PC-9 (cell line): ENCODE measurements around the gene HHAT. TPM values are rescaled to one million over a fixed set of nuclear protein-coding genes. Genes with fewer than 3 reads are reported as not detected.

ENCODE experiments used
- BruUV-seq: library from RNA; stranded (reverse); fragments of 400-500 nt; replicated peaks from 2 replicates; lab custom pipeline; 2021; lab: Mats Ljungman, UMichigan
- CTCF ChIA-PET: fragments of 300-600 bp; sonication (Branson Sonifier 250); formaldehyde crosslinking; loops from one replicate; lab custom pipeline; 2022; ENCODE audit warnings: antibody characterized with exemption; lab: Charles Lee
- POLR2A ChIA-PET: fragments of 300-600 bp; sonication (Branson Sonifier 250); formaldehyde crosslinking; loops from one replicate; lab custom pipeline; 2022; ENCODE audit warnings: antibody characterized with exemption; ENCODE audit not compliant: unreplicated experiment; lab: Charles Lee
- DNase-seq, 2 experiments: peaks; one replicate each; pipeline versions ENCODE4 v3.0.0 to v3.0.0-alpha.2; 2015 to 2022; ENCODE audit warnings: mixed read lengths in 1 of 2
- H2AFZ ChIP-seq: fragments of 200-600 bp; sonication (generic); 2 replicates; pipeline ENCODE4 v1.8.1; 2017; ENCODE audit warnings: antibody characterized with exemption
- H3F3A ChIP-seq: fragments of 200-600 bp; sonication (generic); 2 replicates; pipeline ENCODE4 v1.8.1; 2017; ENCODE audit warnings: antibody characterized with exemption, mild to moderate bottlenecking, low read depth; ENCODE audit not compliant: insufficient read depth
- H3K27ac ChIP-seq: fragments of 200-600 bp; sonication (generic); 2 replicates; pipeline ENCODE4 v1.6.1; 2016; ENCODE audit warnings: mixed run types
- H3K27me3 ChIP-seq: fragments of 200-600 bp; sonication (generic); 2 replicates; pipeline ENCODE4 v1.6.1; 2016; ENCODE audit warnings: low read depth, mixed run types; ENCODE audit not compliant: insufficient read depth
- H3K36me3 ChIP-seq: fragments of 200-600 bp; sonication (generic); 2 replicates; pipeline ENCODE4 v1.6.1; 2016; ENCODE audit warnings: low read depth, mixed run types
- H3K4me1 ChIP-seq: fragments of 200-600 bp; sonication (generic); replicated peaks from 2 replicates; pipeline ENCODE4 v1.6.1; 2016; ENCODE audit warnings: mixed run types; ENCODE audit not compliant: insufficient read depth
- H3K4me2 ChIP-seq: fragments of 200-600 bp; sonication (generic); 2 replicates; pipeline ENCODE4 v1.6.1; 2017; ENCODE audit warnings: mixed run types
- H3K4me3 ChIP-seq: fragments of 200-600 bp; sonication (generic); 2 replicates; pipeline ENCODE4 v1.6.1; 2016; ENCODE audit warnings: mixed run types
- H3K79me2 ChIP-seq: fragments of 200-600 bp; sonication (generic); 2 replicates; pipeline ENCODE4 v1.6.1; 2017; ENCODE audit warnings: low read depth, mixed run types
- H3K9me2 ChIP-seq: fragments of 200-600 bp; sonication (generic); 2 replicates; pipeline ENCODE4 v1.8.1; 2017; ENCODE audit warnings: mild to moderate bottlenecking; ENCODE audit not compliant: insufficient read depth
- H3K9me3 ChIP-seq: fragments of 200-600 bp; sonication (generic); 2 replicates; pipeline ENCODE4 v1.8.1; 2016; ENCODE audit warnings: low read depth; ENCODE audit not compliant: insufficient read depth
- H4K20me1 ChIP-seq: fragments of 200-600 bp; sonication (generic); 2 replicates; pipeline ENCODE4 v1.8.1; 2017; ENCODE audit not compliant: insufficient read depth
- CTCF ChIP-seq: fragments of 200-600 bp; sonication (generic); conservative IDR thresholded peaks from 2 replicates; pipeline ENCODE4 v1.6.1; 2017; ENCODE audit warnings: mixed run types, antibody characterized with exemption, mild to moderate bottlenecking, moderate library complexity
- EZH2 ChIP-seq: fragments of 200-600 bp; sonication (generic); IDR thresholded peaks from 2 replicates; pipeline ENCODE4 v1.8.0; 2017; ENCODE audit warnings: antibody characterized with exemption, low read depth
- intact Hi-C: fragments of 100-400 bp; cut with micrococcal nuclease; formaldehyde crosslinking; loops from one replicate; pipeline ENCODE4 v1.10.0; 2022; ENCODE audit not compliant: unreplicated experiment
- total RNA-seq: library from RNA; stranded (reverse); gene quantifications from 2 replicates; pipeline ENCODE4 v1.2.3, GENCODE V29; 2021

Gene HHAT
- total RNA-seq, 1 experiment from 2014 or later: 5.3 TPM

GRCh38 chr1:210702506-210702905, 373.8 kb downstream of the HHAT start:
- Histone ChIP-seq H3K36me3 (no peaks in the 10 kb centered on the region), H3K79me2 (no peaks in the 10 kb centered on the region), H3K27ac (no peak overlapping the region), H2AFZ (no peak overlapping the region), H3K27me3 (no peaks in the 10 kb centered on the region), H3K4me2 (no peak overlapping the region), H3K9me2 (no peaks in the 10 kb centered on the region), H3K9me3 (no peaks in the 10 kb centered on the region), H3F3A (no peaks in the 10 kb centered on the region), H3K4me1 (no peaks in the 10 kb centered on the region), H4K20me1 (no peaks in the 10 kb centered on the region), H3K4me3 (no peak overlapping the region)
- no peak for DNase-seq
- intact Hi-C loops: no loop called here
- ChIA-PET POLR2A (no interaction called here), CTCF (no interaction called here)
- BruUV-seq: no TSS peak
- no peak for TF ChIP-seq CTCF
- no peak for TF ChIP-seq EZH2

- no peaks in the 10 kb centered on the region for H3K36me3 ChIP-seq
- CTCF ChIA-PET: interaction anchor here (0.6 kb wide), 1 partner anchor 773 kb away, joined by 3 read pairs; no protein-coding TSS in a partner anchor
- H3K4me3 ChIP-seq: no peak overlapping the region
- no peaks in the 10 kb centered on the region for H3K9me2 ChIP-seq
- no peaks in the 10 kb centered on the region for H3K9me3 ChIP-seq
- H3K4me1 ChIP-seq: no peaks in the 10 kb centered on the region
- 0 out of 2 replicates have a peak, but pooled peaks cover 2% of the 10 kb centered on the region for H3K27me3 ChIP-seq
- no peak overlapping the region for H3K4me2 ChIP-seq
- H3K79me2 ChIP-seq: no peaks in the 10 kb centered on the region
- POLR2A ChIA-PET: no interaction called here
- BruUV-seq: no TSS peak
- DNase-seq: no peak
- TF ChIP-seq EZH2 (no peak), CTCF (no peak)
- H4K20me1 ChIP-seq: no peaks in the 10 kb centered on the region
- H3F3A ChIP-seq: no peaks in the 10 kb centered on the region
- H3K27ac ChIP-seq: no peak overlapping the region
- H2AFZ ChIP-seq: no peak overlapping the region
- intact Hi-C loops: no loop called here
Observed at GRCh38 chr1:210703593-210703992, 374.9 kb downstream of the HHAT start.

GRCh38 chr1:210705086-210705485, 376.4 kb downstream of the HHAT start:
- Histone ChIP-seq H4K20me1 (no peaks in the 10 kb centered on the region), H3K36me3 (no peaks in the 10 kb centered on the region), H3F3A (no peaks in the 10 kb centered on the region), H3K9me3 (no peaks in the 10 kb centered on the region), H3K79me2 (no peaks in the 10 kb centered on the region), H3K4me3 (no peak overlapping the region), H2AFZ (no peak overlapping the region), H3K4me1 (no peaks in the 10 kb centered on the region), H3K27me3 (0 out of 2 replicates have a peak, but pooled peaks cover 5% of the 10 kb centered on the region), H3K9me2 (no peaks in the 10 kb centered on the region), H3K4me2 (no peak overlapping the region), H3K27ac (no peak overlapping the region)
- DNase-seq: no peak
- TF ChIP-seq CTCF: no peak
- no peak for TF ChIP-seq EZH2
- POLR2A ChIA-PET: no interaction called here
- intact Hi-C loops: no loop called here
- BruUV-seq: no TSS peak
- CTCF ChIA-PET: no interaction called here
